Activated naive CD8-positive, alpha-beta T cell treated with anti-CD3 and anti-CD28 coated beads for 36 hours (primary cell): Measurements from ENCODE around the gene TMEM88. TPM values are rescaled to one million over a fixed set of nuclear protein-coding genes. Genes with fewer than 3 reads are reported as not detected.
A peak's percentile ranks its signal among the peaks of the same experiment; 100 is the strongest.

ENCODE experiments used
- DNase-seq: peaks from one replicate; pipeline ENCODE4 v3.0.0; 2021
- H3K27ac Mint-ChIP-seq: one replicate; pipeline ENCODE4 v1.8.0; 2022; ENCODE audit warnings: mild to moderate bottlenecking, moderate library complexity, mixed read lengths
- H3K27me3 Mint-ChIP-seq: one replicate; pipeline ENCODE4 v1.8.0; 2022; ENCODE audit warnings: mild to moderate bottlenecking, mixed read lengths
- H3K36me3 Mint-ChIP-seq: one replicate; pipeline ENCODE4 v1.8.0; 2021; ENCODE audit warnings: mild to moderate bottlenecking, mixed read lengths
- H3K4me1 Mint-ChIP-seq: one replicate; pipeline ENCODE4 v1.8.0; 2021; ENCODE audit warnings: mixed read lengths
- H3K4me3 Mint-ChIP-seq: one replicate; pipeline ENCODE4 v1.8.0; 2022; ENCODE audit warnings: mild to moderate bottlenecking, moderate library complexity, mixed read lengths
- H3K9me3 Mint-ChIP-seq: one replicate; pipeline ENCODE4 v1.8.0; 2022; ENCODE audit warnings: mixed read lengths
- total RNA-seq, 2 experiments: library from RNA; stranded (reverse); gene quantifications; one replicate each; pipeline ENCODE4 v1.2.3, GENCODE V29; 2021

Gene TMEM88
- total RNA-seq, 2 experiments from 2014 or later, result 4.2 to 4.8 TPM

GRCh38 chr17:7889166-7889955 lies 34.5 kb downstream of the TMEM88 start:
- Mint-ChIP-seq H3K27ac (no peak overlapping the region), H3K4me3 (no peak overlapping the region), H3K4me1 (no peaks in the 10 kb centered on the region), H3K9me3 (no peaks in the 10 kb centered on the region), H3K27me3 (no peaks in the 10 kb centered on the region), H3K36me3 (peaks cover 21% of the 10 kb centered on the region)
- DNase-seq, result peak; percentile 47

GRCh38 chr17:7893187-7893880 lies 38.5 kb downstream of the TMEM88 start:
- Mint-ChIP-seq H3K9me3 (no peaks in the 10 kb centered on the region), H3K27me3 (no peaks in the 10 kb centered on the region), H3K27ac (peak overlapping the region; percentile 40), H3K4me1 (peaks cover 4% of the 10 kb centered on the region), H3K4me3 (no peak overlapping the region), H3K36me3 (peaks cover 29% of the 10 kb centered on the region)
- no peak for DNase-seq

GRCh38 chr17:7894226-7894625 lies 39.4 kb downstream of the TMEM88 start:
- no peaks in the 10 kb centered on the region for H3K9me3 Mint-ChIP-seq
- H3K4me3 Mint-ChIP-seq, result no peak overlapping the region
- peaks cover 4% of the 10 kb centered on the region for H3K4me1 Mint-ChIP-seq
- H3K27ac Mint-ChIP-seq, result peak overlapping the region; percentile 40
- no peaks in the 10 kb centered on the region for H3K27me3 Mint-ChIP-seq
- peaks cover 32% of the 10 kb centered on the region for H3K36me3 Mint-ChIP-seq
- DNase-seq, result no peak

GRCh38 chr17:7894866-7895265 lies 40.0 kb downstream of the TMEM88 start:
- H3K36me3 Mint-ChIP-seq, result peaks cover 29% of the 10 kb centered on the region
- H3K9me3 Mint-ChIP-seq, result no peaks in the 10 kb centered on the region
- no peak for DNase-seq
- H3K4me3 Mint-ChIP-seq, result no peak overlapping the region
- peak overlapping the region; percentile 40 for H3K27ac Mint-ChIP-seq
- H3K27me3 Mint-ChIP-seq, result no peaks in the 10 kb centered on the region
- peaks cover 4% of the 10 kb centered on the region for H3K4me1 Mint-ChIP-seq

GRCh38 chr17:7897090-7897489 lies 42.2 kb downstream of the TMEM88 start:
- peaks cover 4% of the 10 kb centered on the region for H3K4me1 Mint-ChIP-seq
- H3K4me3 Mint-ChIP-seq, result no peak overlapping the region
- no peaks in the 10 kb centered on the region for H3K9me3 Mint-ChIP-seq
- H3K27ac Mint-ChIP-seq, result no peak overlapping the region
- H3K27me3 Mint-ChIP-seq, result no peaks in the 10 kb centered on the region
- DNase-seq, result no peak
- peaks cover 34% of the 10 kb centered on the region for H3K36me3 Mint-ChIP-seq

GRCh38 chr17:7897773-7898172 lies 42.9 kb downstream of the TMEM88 start:
- Mint-ChIP-seq H3K4me1 (peaks cover 4% of the 10 kb centered on the region), H3K36me3 (peaks cover 38% of the 10 kb centered on the region), H3K9me3 (no peaks in the 10 kb centered on the region), H3K27ac (peak overlapping the region; percentile 12), H3K27me3 (no peaks in the 10 kb centered on the region), H3K4me3 (no peak overlapping the region)
- DNase-seq, result no peak

GRCh38 chr17:7903154-7904103 lies 48.6 kb downstream of the TMEM88 start:
- Mint-ChIP-seq H3K27ac (no peak overlapping the region), H3K27me3 (no peaks in the 10 kb centered on the region), H3K4me1 (no peaks in the 10 kb centered on the region), H3K4me3 (no peak overlapping the region), H3K9me3 (no peaks in the 10 kb centered on the region), H3K36me3 (peaks cover 22% of the 10 kb centered on the region)
- no peak for DNase-seq

Other genes starting within 250 kb of the TMEM88 start
- gene FXR2, start 240.2 kb upstream of the TMEM88 start, total RNA-seq, result 10 to 100 TPM; 35.5 to 37.0 TPM
- 10 to 100 TPM; 15.4 to 15.5 TPM for gene SAT2, start 227.2 kb upstream of the TMEM88 start, total RNA-seq
- not detected for gene SHBG, start 224.9 kb upstream of the TMEM88 start, total RNA-seq
- gene ATP1B2, start 204.1 kb upstream of the TMEM88 start, total RNA-seq, result under 1 TPM in 1 of 2 experiments, not detected in 1; 0.10 TPM
- gene TP53, start 167.6 kb upstream of the TMEM88 start, total RNA-seq, result 100 to 1,000 TPM; 137 to 142 TPM
- gene WRAP53, start 166.6 kb upstream of the TMEM88 start, total RNA-seq, result 10 to 100 TPM; 22.8 to 27.4 TPM
- gene EFNB3, start 149.9 kb upstream of the TMEM88 start, total RNA-seq, result not detected
- under 1 TPM; 0.04 to 0.14 TPM for gene DNAH2, start 137.3 kb upstream of the TMEM88 start, total RNA-seq
- 10 to 100 TPM; 44.5 to 47.6 TPM for gene KDM6B, start 20.8 kb upstream of the TMEM88 start, total RNA-seq
- gene NAA38, start 2.5 kb downstream of the TMEM88 start, total RNA-seq, result 10 to 100 TPM; 65.2 to 66.6 TPM
- gene CYB5D1, start 2.9 kb downstream of the TMEM88 start, total RNA-seq, result 10 to 100 TPM; 18.6 to 20.1 TPM
- gene CHD3, start 33.7 kb downstream of the TMEM88 start, total RNA-seq, result 100 to 1,000 TPM; 123 to 129 TPM
- gene RNF227, start 61.2 kb downstream of the TMEM88 start, total RNA-seq, result 1 to 10 TPM; 4.0 to 4.1 TPM
- 1 to 10 TPM; 7.5 to 8.4 TPM for gene KCNAB3, start 74.8 kb downstream of the TMEM88 start, total RNA-seq
- 100 to 1,000 TPM; 131 to 143 TPM for gene TRAPPC1, start 76.9 kb downstream of the TMEM88 start, total RNA-seq
- gene CNTROB, start 77.1 kb downstream of the TMEM88 start, total RNA-seq, result 10 to 100 TPM; 45.3 to 45.7 TPM
- not detected for gene GUCY2D, start 147.5 kb downstream of the TMEM88 start, total RNA-seq
- under 1 TPM in 1 of 2 experiments, not detected in 1; 0.08 TPM for gene ALOX15B, start 184.0 kb downstream of the TMEM88 start, total RNA-seq
- gene ALOX12B, start 232.7 kb downstream of the TMEM88 start, total RNA-seq, result 1 to 10 TPM; 3.7 to 4.1 TPM